ENCODE results near the gene EXOC4.
A peak's percentile ranks its signal among the peaks of the same experiment; 100 is the strongest.
"Not testable (repeated sequence)": the region's sequence is repeated elsewhere in the genome, so short reads cannot be mapped to it uniquely, and the experiment has no call there.

Gene EXOC4

DNA sequence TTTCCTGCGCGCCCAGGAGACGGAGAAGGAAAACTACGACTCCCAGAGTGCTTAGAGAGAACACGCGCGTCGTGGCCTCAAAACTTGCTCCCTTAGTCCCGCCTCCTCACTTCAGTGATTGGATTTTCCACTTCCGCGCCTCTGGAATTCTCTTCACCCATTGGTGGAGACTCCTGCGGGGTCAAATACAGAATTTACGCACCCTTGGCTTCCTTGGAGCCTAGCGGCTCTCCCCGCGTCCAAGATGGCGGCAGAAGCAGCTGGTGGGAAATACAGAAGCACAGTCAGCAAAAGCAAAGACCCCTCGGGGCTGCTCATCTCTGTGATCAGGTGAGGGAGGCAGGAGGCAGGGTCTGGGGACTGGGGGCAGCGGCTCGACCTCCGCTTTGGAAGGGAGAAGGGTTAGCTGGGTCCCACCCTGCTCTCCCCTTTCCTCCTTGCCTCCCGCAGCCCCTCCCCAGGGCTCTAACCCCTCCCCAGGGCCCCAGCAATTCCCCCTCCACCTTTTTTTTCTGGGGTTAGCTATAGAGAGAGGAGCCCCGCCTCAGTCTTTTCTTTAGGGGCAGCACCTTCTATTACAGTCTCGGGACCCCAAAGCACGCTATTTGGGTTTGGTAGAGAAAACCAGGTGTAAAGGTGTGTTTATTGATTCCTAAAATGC is at the start of gene EXOC4:
Gene EXOC4, plus strand, starts transcription at position 221 of the 661 bp plus-strand sequence.
- DNase-seq: peak; percentile 97

DNA sequence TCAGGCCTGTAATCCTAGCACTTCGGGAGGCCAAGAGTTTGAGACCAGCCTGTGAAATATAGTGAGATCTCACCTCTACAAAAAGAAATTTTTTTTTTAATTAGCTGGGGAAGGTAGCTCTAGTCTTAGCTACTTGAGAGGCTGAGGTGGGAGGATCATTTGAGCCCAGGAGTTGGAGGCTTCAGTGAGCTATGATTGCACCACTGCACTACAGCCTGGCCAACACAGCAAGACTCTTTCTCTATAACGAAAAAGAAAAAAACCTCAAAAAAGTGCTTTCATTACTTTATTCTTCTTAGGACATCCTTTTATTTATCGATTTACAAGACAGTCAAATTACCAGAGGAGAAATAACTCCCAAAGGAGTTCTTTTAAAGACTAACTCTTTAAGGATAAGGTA is 49.4 kb upstream of the EXOC4 start:
- DNase-seq: no peak

DNA sequence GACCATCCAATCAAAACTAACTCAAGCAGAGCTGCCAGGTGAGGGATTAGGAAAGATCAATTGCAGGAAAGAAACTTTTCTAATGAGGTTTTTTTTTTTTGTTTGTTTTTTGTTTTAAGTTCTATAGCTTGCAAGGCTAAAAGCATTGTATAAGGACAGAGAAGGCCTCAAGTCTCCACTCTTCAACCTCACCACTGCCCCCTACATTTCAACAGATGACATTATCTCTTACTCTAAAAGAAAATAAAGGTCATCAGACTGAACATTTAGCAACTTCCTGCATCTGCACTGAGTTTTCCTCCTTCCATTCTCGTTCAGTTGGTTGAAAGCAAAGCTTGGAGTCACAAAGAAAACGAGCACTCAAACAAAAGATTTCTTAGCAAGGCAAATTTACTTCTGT is 45.2 kb upstream of the EXOC4 start:
- no peak for DNase-seq

DNA sequence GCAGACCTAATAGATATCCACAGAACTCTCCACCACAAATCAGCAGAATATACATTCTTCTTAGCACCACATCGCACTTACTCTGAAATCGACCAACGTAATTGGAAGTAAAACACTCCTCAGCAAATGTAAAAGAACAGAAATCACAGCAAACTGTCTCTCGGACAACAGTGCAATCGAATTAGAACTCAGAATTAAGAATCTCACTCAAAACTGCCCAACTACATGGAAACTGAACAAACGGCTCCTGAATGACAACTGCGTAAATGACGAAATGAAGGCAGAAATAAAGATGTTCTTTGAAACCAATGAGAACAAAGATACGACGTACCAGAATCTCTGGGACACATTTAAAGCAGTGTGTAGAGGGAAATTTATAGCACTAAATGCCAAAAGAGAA is 42.1 kb upstream of the EXOC4 start:
- not testable (repeated sequence) for DNase-seq

DNA sequence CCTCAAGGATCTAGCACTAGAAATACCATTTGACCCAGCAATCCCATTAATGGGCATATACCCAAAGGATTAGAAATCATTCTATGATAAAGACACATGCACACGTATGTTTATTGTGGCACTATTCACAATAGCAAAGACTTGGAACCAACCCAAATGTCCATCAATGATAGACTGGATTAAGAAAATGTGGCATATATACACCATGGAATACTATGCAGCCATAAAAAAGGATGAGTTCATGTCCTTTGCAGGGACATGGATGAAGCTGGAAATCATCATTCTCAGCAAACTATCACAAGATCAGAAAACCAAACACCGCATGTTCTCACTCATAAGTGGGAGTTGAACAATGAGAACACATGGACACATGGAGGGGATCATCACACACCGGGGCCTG is 39.1 kb upstream of the EXOC4 start:
- not testable (repeated sequence) for DNase-seq

DNA sequence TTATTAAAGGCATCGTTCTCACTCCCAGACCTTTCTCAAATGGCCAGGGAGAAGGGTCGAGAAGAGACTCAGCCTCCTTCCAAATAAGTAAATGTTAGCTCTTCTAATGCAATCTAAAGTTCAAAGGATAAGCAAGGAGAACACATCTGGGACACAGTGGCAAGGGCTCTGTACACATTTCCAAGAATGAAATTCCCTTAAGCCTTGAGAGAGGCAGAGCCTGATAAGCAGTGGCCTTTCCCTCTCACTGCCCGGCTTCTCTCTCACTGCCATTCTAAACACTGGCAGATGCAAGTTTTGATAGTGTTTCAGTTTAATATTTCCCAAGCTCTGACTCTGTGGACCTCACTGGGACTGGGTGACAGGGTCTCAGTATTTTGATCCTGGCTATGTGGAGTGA is 35.1 kb upstream of the EXOC4 start:
- DNase-seq: no peak

DNA sequence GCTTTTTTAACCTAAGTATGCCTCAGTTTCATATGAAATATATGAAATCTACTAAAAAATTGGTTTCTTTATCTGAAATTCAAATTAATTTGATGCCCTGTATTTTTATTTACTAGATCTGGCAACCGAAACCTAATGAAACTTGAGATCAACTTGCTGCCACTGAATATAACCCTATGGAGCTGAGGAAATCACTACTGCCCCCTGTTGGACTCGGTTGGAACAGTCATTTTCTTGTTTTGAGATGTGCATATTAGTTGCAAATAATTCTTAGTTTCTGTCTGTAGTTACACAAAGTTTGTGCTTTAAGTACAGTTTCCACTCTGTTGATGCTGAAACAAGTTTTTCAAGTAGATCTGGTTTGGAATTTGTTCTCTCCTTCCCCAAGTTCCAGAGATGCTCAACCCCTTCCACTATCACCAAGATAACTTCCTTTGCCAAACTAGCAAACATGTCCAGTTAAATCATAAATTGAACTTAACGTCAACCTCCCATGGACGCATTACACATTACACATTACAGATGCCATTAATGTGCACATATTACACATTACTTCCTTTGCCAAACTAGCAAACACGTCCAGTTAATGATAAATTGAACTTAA is 22.2 kb upstream of the EXOC4 start:
- no peak for DNase-seq

DNA sequence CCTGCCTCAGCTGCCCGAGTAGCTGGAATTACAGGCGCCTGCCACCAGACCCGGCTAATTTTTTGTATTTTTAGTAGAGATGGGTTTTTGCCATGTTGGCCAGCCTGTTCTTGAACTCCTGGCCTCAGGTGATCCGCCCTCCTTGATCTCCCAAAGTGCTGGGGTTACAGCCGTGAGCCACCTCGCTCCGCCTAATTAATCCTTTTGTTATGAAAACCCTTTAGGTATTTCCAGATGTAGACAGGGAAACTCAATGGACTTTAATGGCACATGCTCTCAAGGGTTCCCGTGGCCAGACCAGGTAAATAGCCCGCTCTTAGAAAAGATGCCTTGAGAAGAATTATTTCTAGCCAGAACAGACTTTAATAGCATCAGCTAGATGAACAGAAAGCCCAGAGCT is 19.7 kb upstream of the EXOC4 start:
- DNase-seq: no peak

DNA sequence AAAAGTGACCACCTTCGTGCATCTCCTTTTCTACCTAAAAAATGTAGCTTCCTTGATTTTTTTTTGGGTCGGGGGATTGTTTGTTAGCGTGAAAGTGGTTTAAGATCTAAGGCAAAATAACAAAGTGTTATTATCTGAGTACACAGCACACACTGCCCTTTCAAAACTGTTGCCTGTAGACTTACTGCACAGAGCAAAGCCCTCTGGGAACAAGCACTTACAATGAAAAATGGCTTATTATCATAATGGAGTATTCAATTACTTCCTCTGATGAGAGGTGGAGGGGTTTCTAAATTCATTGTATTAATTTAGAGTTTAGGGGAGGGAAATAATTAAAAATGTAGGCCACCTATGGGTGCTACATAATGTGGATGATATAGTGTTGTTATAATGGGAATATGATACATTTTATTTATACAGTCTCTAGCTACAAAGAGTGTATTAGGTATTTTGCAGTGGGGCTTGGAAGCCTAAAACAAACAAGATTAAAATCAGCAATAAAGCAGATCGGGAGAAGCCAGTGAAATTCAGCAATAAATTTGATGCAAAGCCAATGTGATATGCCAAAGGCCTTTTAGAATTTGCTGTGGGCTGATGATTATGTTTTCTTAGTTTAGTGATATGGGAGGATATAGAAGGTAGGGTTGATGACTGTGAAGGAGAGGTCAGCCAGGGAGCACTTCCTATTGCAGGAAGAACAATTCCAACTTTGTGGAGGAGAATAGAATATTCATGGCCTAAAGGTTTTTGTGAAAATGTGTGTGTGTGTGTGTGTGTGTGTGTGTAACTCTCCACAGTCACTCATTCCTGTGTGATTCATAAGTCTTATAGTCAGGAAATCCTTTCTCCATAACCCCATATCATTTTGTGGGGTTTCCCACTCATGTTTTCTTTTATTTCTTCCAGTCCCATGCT is 17.7 kb upstream of the EXOC4 start:
- no peak for DNase-seq

DNA sequence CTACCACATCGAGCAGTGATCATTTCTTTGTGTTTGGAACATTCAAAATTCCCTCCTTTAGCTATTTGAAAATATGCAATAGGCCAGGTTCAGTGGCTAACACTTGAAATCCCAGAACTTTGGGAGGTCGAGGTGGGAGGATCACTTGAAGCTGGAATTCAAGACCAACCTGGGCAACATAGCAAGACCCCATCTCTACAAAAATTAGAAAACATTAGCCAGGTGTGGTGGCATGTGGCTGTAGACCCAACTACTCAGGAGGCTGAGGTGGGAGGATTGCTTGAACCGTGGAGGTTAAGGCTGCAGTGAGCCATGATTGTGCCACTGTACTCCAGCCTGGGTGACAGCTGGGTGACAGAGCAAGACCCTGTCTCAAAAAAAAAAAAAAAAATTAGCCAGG is 15.3 kb upstream of the EXOC4 start:
- no peak for DNase-seq

DNA sequence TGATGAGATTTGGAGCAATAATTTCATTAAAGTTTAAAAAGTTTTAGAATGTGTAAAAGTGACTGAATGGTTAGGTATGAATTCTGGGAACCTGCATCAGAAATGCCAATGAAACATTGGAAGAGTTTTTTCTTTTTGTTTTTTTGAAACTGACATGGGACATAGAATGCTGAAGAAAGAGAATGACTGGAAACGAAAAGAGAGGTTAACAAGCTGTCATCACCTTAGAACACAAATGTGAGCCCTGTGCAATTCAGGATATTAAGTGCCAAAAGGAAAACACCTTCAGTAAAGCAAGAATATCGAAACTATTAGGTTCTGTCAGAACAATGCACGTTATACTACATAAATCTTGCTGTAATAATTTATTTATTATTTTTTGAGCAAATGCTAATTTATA is 12.6 kb upstream of the EXOC4 start:
- DNase-seq: no peak

DNA sequence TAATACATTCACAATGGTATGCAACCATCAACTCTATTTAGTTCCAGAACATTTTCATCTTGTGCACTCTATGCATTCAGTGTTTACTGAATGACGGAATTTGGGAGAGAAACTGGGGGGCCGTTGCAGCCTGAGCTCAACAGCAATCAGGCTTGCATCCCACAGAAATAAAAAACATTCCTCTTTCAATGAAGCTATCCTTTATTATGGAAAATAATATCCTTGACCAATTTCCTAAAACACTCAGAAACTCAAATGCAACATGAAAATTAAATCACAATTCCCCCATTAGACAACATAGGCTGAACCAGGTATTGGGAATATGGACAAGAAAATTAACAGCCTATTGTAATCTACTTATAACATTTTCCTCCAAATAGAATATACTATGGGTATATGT is 6.3 kb upstream of the EXOC4 start:
- no peak for DNase-seq

DNA sequence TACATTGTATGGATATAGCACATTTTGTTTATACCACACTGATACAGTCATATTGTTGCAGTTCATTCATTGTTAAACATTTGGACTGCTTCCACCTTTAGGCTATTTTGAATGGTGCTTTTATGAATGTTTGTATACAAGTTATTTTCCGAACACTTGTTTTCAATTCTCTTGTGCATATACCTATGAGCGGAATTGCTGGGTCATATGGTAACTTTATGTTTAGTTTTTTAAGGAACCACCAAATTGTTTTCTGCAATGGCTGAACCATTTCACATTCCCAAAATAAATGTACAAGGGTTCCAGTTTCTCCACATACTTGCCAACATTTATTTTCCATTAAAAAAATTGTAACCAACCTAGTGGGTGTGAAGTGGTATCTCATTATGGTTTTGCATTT is 4.0 kb upstream of the EXOC4 start:
- no peak for DNase-seq

DNA sequence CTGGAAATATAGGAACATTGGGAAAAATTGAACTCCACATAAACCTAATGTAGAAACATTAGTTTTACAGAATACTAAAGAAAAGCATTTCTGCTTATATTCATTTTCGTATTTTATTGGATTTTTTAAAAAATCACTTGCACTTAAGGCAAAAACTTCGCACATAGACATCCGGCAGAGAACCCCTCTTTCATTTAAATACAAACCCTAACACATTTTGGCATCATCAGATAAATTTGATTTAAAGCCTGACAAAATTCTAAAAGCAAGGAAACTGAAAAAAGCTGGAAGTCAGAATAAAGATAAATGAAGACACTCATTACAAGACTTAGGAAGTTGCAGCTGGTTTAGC is 396 bp upstream of the EXOC4 start:
- DNase-seq: no peak

DNA sequence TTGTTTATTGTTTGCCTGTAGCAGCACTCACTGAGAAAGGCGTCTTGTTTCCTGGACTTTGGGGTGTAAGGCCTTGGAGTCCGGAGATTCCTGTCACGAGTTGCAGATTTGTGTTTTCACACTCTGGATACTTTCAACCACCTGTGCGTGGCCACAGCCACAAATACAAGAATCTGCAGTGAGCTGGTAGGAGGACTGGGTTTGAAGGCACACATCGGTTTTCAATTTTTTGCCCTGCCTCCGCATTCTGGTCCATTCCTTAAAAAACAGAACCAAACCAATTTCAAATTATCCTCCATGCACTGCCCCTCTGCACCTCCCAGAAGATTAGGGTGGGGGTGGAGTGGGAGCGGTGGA is 619 bp downstream of the EXOC4 start:
- no peak for DNase-seq

DNA sequence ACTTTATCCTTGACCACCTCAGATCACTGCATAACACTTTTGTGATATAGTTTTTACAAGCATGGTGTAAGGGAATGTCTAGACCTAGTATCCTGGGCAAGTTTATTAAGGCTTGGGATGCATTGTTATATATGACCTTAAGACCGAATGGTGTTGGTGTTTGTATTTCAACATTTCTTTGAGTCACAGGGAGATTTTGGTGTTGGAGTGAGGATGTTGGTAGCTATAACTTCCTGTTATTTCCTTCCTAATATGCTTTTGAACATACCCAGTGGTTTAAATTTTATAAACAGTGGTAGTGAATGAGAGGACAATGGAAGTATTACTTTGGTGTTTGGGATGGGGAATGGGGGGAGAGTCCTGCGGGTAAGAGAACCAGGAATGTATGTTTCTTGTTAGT is 2.6 kb downstream of the EXOC4 start:
- no peak for DNase-seq

DNA sequence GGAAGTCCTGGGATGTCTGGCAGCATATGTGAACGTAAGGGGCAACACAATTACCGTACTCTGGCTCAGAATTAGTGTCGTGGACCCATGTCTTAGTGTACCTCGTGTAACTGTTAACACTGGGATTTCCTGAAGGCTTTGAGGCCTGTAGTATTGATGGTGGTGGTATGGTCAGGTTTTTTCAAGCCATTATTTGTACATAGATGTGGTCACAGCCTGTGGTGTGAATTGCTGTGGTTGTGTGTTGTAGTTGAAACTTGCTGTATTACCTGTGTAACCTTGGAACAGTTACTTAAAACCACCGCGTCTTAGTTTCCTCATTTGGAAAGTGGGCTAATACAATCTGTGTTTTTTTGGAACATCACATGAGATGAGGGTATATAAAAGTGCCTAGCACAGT is 5.3 kb downstream of the EXOC4 start:
- no peak for DNase-seq

DNA sequence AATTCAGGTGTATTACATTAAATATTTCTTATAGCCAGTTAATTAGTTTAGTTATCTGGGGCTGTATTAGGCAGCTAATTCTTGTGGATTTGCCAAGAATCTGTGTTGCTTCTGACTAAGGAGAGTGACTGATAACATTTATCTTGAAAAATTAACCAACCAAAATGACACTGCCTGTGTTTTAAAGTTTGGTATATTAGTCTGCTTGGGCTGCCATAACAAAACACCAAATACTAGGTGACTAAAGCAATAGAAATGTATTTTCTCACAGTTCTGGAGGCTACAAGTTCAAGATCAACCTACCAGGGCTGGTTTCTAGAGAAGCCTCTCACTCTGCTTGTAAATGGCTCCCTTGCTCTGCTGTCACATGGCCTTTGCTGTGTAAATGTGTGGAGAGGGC is 12.9 kb downstream of the EXOC4 start:
- no peak for DNase-seq

DNA sequence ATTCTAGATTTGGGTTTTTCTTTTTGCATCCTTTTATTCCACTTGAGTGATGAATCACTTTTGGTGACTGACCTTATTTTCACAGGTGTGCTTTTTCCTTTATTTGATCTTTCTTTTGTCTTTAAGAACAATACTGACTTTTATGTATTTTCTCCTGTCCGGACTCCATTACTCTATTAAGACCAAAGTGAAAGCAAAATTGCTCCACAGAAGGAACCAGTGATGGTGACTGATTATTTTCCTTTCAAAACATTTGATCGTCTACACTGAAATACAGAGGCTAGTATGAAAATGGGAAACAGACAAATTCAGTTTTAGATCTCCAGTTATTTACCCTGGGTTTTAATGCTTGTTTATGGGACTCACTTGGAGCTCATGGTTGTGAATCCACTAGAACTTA is 15.5 kb downstream of the EXOC4 start:
- no peak for DNase-seq

DNA sequence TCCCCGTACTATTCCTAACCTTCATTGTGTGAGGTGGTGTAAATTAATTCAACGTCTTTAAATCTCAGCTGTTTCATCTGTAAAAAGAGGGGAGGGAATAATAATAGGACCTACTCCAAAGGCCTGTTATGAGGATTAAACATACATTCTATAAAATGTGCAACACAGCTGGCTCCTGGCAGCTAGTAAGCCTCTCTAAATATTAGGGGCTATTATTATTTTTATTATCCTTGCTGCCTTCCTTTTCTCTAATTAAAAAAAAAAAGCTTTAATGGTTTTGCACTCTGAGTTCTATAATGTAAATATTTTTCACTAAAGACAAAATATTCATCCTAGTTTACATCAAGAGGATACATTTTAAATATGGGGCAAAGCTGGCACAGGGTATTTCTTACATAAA is 19.5 kb downstream of the EXOC4 start:
- no peak for DNase-seq

DNA sequence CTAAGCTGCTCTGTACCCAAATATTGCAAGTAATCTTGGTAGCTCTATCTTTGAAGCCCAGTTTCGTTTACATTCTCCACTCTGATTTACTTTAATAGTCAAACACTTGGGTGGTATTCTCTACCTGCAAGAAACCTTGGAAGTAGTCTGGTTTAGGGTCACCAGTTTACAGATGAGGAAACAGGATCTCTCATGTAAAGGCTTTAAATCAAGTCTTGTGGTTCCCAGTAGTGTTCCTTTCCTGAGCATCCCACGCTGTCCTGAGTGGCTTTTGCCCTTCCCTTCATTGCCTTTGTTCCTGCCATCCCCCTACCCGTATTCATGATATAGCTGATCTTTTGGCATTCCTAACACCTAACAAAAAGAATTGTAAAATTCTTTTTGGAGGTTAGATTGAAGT is 20.3 kb downstream of the EXOC4 start:
- DNase-seq: no peak

DNA sequence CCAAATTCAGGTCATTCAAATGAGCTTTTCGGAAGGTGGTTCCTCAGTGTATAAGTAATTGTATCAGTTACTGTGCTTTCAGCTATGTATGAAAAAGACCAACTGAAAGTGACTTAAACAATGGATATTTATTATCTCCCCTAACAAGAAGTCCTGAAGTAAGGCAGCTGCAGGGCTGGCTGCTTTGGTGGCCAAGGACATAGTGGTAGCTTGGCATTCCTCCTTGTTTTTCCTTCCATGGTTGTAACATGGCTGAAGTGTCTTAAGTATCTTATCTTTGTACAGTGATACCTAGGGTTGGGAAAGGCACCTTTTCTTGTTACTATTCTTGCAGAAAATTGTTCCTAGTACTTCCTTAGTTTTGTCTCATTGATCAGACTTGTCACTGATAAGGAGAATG is 21.4 kb downstream of the EXOC4 start:
- DNase-seq: no peak

DNA sequence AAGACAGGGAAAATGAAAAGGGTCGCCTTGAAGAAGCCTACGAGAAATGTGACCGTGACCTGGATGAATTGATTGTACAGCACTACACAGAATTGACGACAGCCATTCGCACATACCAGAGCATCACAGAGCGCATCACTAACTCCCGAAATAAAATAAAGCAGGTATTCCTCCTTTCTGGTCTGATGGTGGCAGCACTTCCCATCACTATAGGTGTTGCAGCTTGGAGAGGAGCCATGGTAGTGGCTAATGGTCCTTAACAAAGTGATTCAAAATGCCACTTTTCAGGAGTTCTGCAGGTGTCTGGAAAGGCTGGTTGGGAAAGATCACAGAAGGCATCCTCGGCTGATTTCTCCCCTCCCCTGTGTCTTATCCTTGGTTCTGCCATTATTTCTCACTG is 22.1 kb downstream of the EXOC4 start:
- peak; percentile 56 for DNase-seq

DNA sequence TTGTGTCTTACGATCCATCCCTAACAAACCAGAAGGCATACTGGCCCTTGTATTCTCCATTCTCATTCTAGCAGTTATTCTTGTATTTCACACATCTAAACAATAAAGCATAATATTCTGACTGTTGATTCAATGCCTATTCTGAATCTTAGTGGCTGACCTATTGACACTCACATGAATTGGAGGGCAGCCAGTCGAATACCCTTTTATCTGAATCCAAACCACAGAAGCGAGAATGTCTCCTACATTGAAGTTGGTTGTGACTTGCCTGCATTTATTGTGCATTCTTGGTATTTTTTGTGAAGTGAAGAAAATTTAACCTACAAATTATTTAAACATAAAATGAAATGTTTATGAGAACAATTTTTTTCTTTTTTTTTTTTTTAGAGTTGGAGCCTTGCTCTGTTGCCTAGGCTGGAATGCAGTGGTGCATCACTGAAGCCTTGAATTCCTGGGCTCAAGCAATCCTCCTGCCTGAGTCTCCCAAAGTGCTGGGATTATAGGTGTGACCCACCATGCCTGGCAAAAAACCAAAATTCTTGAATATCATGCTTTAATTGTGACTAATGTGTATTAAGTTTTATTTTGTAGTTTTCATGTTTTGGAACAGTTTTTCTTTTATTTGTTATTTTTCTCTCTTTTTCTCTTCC is 22.7 kb downstream of the EXOC4 start:
- DNase-seq: no peak

Measured in DMS79 treated with DMSO at 0.1 percent for 48 hours (cell line).